AG08396 (cell line): ENCODE results near the gene GSX1.

ENCODE experiments used
- DNase-seq: peaks from one replicate; pipeline ENCODE4 v3.0.0; 2012; ENCODE audit warnings: low spot score, mixed read lengths

Gene GSX1

GRCh38 chr13:27834095-27834494 is 41.8 kb downstream of the GSX1 start:
- DNase-seq = no peak

- no peak for DNase-seq
These were observed 43.5 kb downstream of the GSX1 start for GRCh38 chr13:27835799-27836198.

- no peak for DNase-seq
These were observed 47.7 kb downstream of the GSX1 start for GRCh38 chr13:27839809-27840467.

- no peak for DNase-seq
These were observed 50.3 kb downstream of the GSX1 start for GRCh38 chr13:27842571-27842970.
